DOHH2 (cell line): ENCODE data around the gene KCNJ3.

Source experiments
- H3F3A ChIP-seq: fragments of 200-600 bp; sonication (generic), shearing (Covaris generic); 2 replicates; pipeline ENCODE4 v1.6.0; 2016; ENCODE audit warnings: antibody characterized with exemption, mild to moderate bottlenecking; ENCODE audit not compliant: control insufficient read depth, insufficient read depth
- H3K27ac ChIP-seq: fragments of 200-600 bp; sonication (generic); 2 replicates; pipeline ENCODE4 v1.5.1; 2014; ENCODE audit warnings: low read depth, mild to moderate bottlenecking, low read length, moderate library complexity
- H3K27me3 ChIP-seq: fragments of 200-600 bp; sonication (generic); 2 replicates; pipeline ENCODE4 v1.6.1; 2014; ENCODE audit warnings: mild to moderate bottlenecking, low read length, mixed read lengths; ENCODE audit not compliant: control insufficient read depth
- H3K36me3 ChIP-seq: fragments of 200-600 bp; sonication (generic); 2 replicates; pipeline ENCODE4 v1.6.1; 2014; ENCODE audit warnings: mild to moderate bottlenecking, low read length, moderate library complexity, mixed read lengths; ENCODE audit not compliant: control insufficient read depth
- H3K4me1 ChIP-seq: fragments of 200-600 bp; sonication (generic); 2 replicates; pipeline ENCODE4 v1.6.1; 2014; ENCODE audit warnings: mild to moderate bottlenecking, low read length, mixed read lengths; ENCODE audit not compliant: control insufficient read depth
- H3K4me2 ChIP-seq: fragments of 200-600 bp; sonication (generic); 2 replicates; pipeline ENCODE4 v1.6.0; 2014; ENCODE audit warnings: mild to moderate bottlenecking, low read length, moderate library complexity
- H3K4me3 ChIP-seq: fragments of 200-600 bp; sonication (generic); 2 replicates; pipeline ENCODE4 v1.5.1; 2014; ENCODE audit warnings: mild to moderate bottlenecking, low read length, mixed read lengths
- H3K79me2 ChIP-seq: fragments of 200-600 bp; sonication (generic); 2 replicates; pipeline ENCODE4 v1.6.1; 2014; ENCODE audit warnings: mild to moderate bottlenecking, low read length, mixed read lengths; ENCODE audit not compliant: control insufficient read depth
- H3K9me2 ChIP-seq: fragments of 200-600 bp; sonication (generic); replicated peaks from 2 replicates; pipeline ENCODE4 v1.6.1; 2014; ENCODE audit warnings: mild to moderate bottlenecking, low read length, mixed read lengths; ENCODE audit not compliant: control insufficient read depth
- H3K9me3 ChIP-seq: fragments of 200-600 bp; sonication (generic); 2 replicates; pipeline ENCODE4 v1.6.1; 2014; ENCODE audit warnings: antibody characterized with exemption, low read length, mixed read lengths; ENCODE audit not compliant: control insufficient read depth, insufficient read depth
- H4K20me1 ChIP-seq: fragments of 200-600 bp; sonication (generic); 2 replicates; pipeline ENCODE4 v1.6.0; 2014; ENCODE audit warnings: low read depth, mild to moderate bottlenecking, antibody characterized with exemption, low read length, moderate library complexity; ENCODE audit not compliant: control insufficient read depth, insufficient read depth
- CTCF ChIP-seq: fragments of 200-600 bp; sonication (generic); IDR thresholded peaks from one replicate; pipeline ENCODE4 v1.5.1; 2014; ENCODE audit warnings: antibody characterized with exemption, mild to moderate bottlenecking, low read depth, low read length; ENCODE audit not compliant: poor library complexity, severe bottlenecking
- EZH2phosphoT487 ChIP-seq: fragments of 200-600 bp; sonication (generic); IDR thresholded peaks from 2 replicates; pipeline ENCODE4 v1.6.1; 2017; ENCODE audit warnings: borderline replicate concordance, mild to moderate bottlenecking, antibody characterized with exemption, low read length, moderate library complexity, mixed read lengths

KCNJ3 gene

GRCh38 chr2:154724194-154724797 is 25.8 kb downstream of the KCNJ3 start:
- Histone ChIP-seq H3K27ac (no peak overlapping the region), H3K4me1 (no peaks in the 10 kb centered on the region), H3K9me2 (no peaks in the 10 kb centered on the region), H3K36me3 (no peaks in the 10 kb centered on the region), H3K79me2 (no peaks in the 10 kb centered on the region), H3K9me3 (no peaks in the 10 kb centered on the region; the same call in 1 of the 2 replicates), H3F3A (no peaks in the 10 kb centered on the region), H3K27me3 (no peaks in the 10 kb centered on the region), H4K20me1 (no peaks in the 10 kb centered on the region), H3K4me2 (no peak overlapping the region), H3K4me3 (no peak overlapping the region)
- no peak for TF ChIP-seq EZH2phosphoT487

- no peaks in the 10 kb centered on the region for H3K4me1 ChIP-seq
- no peak overlapping the region for H3K4me2 ChIP-seq
- no peaks in the 10 kb centered on the region for H3F3A ChIP-seq
- TF ChIP-seq EZH2phosphoT487 = no peak
- TF ChIP-seq CTCF = no peak
- H3K9me2 ChIP-seq = no peaks in the 10 kb centered on the region
- no peaks in the 10 kb centered on the region for H3K36me3 ChIP-seq
- H3K27me3 ChIP-seq = no peaks in the 10 kb centered on the region
- H3K4me3 ChIP-seq = no peak overlapping the region
- no peaks in the 10 kb centered on the region for H3K79me2 ChIP-seq
- H4K20me1 ChIP-seq = no peaks in the 10 kb centered on the region
- no peaks in the 10 kb centered on the region; the same call in 1 of the 2 replicates for H3K9me3 ChIP-seq
- H3K27ac ChIP-seq = no peak overlapping the region
Observed at GRCh38 chr2:154740361-154740760, 41.9 kb downstream of the KCNJ3 start.

DNA sequence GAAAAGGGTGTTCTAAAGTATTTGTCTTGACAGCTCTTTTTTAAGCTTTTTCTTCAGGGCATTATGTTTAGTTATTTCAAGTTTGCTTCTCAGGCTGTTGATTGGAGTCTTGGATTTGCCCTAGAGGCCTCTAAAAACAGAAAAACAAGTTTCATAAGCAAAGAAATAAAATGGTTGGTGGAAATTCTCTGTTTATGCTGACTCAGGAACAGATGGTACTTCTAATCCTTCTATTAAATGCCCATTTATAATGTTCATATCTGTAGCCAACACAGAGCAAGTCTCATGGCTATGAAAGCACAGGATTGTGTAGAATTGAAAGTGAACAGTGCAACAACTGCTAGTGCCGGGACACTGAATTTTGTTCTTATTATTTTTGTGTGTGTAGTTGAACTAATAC is 60.4 kb downstream of the KCNJ3 start:
- Histone ChIP-seq H3K4me2 (no peak overlapping the region), H3K79me2 (no peaks in the 10 kb centered on the region), H3K9me3 (no peaks in the 10 kb centered on the region), H3K27ac (no peak overlapping the region), H3K36me3 (no peaks in the 10 kb centered on the region), H3K4me3 (no peak overlapping the region), H4K20me1 (no peaks in the 10 kb centered on the region), H3K4me1 (no peaks in the 10 kb centered on the region), H3K27me3 (no peaks in the 10 kb centered on the region), H3F3A (no peaks in the 10 kb centered on the region), H3K9me2 (no peaks in the 10 kb centered on the region)
- no peak for TF ChIP-seq CTCF
- no peak for TF ChIP-seq EZH2phosphoT487

- Histone ChIP-seq H3K36me3 (no peaks in the 10 kb centered on the region), H3K4me3 (no peak overlapping the region), H3K27ac (no peak overlapping the region), H3K79me2 (no peaks in the 10 kb centered on the region), H3K9me3 (no peaks in the 10 kb centered on the region), H3K27me3 (no peaks in the 10 kb centered on the region), H3F3A (no peaks in the 10 kb centered on the region), H3K4me2 (no peak overlapping the region), H3K4me1 (no peaks in the 10 kb centered on the region), H3K9me2 (no peaks in the 10 kb centered on the region), H4K20me1 (no peaks in the 10 kb centered on the region)
- TF ChIP-seq EZH2phosphoT487 (no peak), CTCF (no peak)
Observed at GRCh38 chr2:154762638-154763037, 64.1 kb downstream of the KCNJ3 start.
